Measurements from ENCODE around the gene PLEKHF1. TPM values are rescaled to one million over a fixed set of nuclear protein-coding genes. Genes with fewer than 3 reads are reported as not detected.
A peak's percentile ranks its signal among the peaks of the same experiment; 100 is the strongest.

The PLEKHF1 gene
- total and polyA plus RNA-seq, 12 donors = 7.0 to 47.9 (median 20.0) TPM

DNA sequence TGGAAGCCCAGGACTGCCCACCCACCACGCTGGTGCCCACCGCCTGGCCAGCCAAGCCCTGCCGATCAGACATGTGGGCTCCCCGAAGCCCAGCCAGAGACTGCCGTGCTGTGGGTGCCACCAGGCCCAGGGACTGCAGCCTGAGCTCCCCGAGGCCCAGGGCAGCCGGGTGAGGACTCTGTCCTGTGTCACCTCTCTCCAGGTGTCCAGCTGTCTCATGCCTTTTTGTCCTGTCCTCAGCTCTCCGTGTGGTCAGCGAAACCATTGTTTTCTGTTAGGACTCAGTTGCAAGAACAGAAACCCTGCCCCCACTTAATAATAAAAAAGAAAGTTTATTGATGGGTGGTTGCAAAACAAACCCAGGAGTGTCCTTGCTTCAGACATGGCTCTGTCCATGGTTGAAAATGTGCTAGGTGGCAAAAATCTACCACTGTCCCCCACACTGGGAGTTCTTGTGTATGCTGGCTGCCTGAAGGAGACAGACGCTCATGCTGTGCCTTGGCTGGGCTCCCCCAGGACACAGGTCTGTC, 9.9 kb downstream of the PLEKHF1 start:
- H3K4me1 ChIP-seq = peaks cover 31 to 98% (median 74%) of the 10 kb centered on the region in 9 donors
- WGBS, 2 donors = 89 to 90% methylated on average over 10 of the region's 10 CpGs
- DNase-seq (no peak), ATAC-seq (no peak)
- peak overlapping the region in 9 of 10 donors; percentile 59 to 90 (median 82) for H3K27ac ChIP-seq
- peaks cover 0 to 44% (median 26%) of the 10 kb centered on the region in 9 donors for H3K36me3 ChIP-seq
- H3K4me3 ChIP-seq = no peak overlapping the region
- H3K9me3 ChIP-seq = no peaks in the 10 kb centered on the region
- no peaks in the 10 kb centered on the region for H3K27me3 ChIP-seq
- intact Hi-C loops (cut with DNase I) = no loop called here
- TF ChIP-seq, protein P1, sequence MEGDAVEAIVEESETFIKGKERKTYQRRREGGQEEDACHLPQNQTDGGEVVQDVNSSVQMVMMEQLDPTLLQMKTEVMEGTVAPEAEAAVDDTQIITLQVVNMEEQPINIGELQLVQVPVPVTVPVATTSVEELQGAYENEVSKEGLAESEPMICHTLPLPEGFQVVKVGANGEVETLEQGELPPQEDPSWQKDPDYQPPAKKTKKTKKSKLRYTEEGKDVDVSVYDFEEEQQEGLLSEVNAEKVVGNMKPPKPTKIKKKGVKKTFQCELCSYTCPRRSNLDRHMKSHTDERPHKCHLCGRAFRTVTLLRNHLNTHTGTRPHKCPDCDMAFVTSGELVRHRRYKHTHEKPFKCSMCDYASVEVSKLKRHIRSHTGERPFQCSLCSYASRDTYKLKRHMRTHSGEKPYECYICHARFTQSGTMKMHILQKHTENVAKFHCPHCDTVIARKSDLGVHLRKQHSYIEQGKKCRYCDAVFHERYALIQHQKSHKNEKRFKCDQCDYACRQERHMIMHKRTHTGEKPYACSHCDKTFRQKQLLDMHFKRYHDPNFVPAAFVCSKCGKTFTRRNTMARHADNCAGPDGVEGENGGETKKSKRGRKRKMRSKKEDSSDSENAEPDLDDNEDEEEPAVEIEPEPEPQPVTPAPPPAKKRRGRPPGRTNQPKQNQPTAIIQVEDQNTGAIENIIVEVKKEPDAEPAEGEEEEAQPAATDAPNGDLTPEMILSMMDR (IDR thresholded peaks at IDR 0.05) = no peak

DNA sequence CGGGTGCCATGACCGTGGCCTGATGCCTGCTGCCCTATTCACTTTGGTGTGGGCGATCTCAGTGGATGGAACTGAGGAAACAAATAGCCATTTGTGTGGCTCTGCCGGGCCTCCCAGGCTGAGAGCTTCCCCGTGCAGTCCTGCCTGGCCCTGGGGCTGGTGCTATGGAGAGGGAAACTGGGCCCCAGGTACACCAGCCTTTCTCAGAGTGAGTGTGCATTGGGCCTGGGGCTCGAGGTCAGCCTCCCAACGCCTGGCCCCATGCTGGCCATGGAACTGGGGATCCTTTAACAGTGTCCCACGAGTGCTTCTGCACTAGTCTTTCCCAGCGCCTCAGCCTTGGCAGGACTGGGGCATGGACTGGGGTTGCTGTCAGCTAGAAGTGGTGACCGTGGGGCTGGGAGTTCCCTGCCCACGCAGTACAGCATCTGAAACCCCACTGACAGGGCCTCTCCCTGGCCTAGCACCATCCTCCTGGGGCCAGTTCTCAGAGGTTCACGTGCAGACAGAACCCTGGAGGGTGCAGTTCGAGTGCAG, 10.5 kb downstream of the PLEKHF1 start:
- DNase-seq (no peak), ATAC-seq (no peak)
- TF ChIP-seq, protein P1 (IDR thresholded peaks at IDR 0.05) = no peak
- Histone ChIP-seq H3K4me3 (no peak overlapping the region), H3K27ac (peak overlapping the region; percentile 59 to 91 (median 83)), H3K4me1 (peaks cover 34 to 100% (median 74%) of the 10 kb centered on the region in 9 donors), H3K36me3 (peaks cover 0 to 44% (median 26%) of the 10 kb centered on the region in 9 donors), H3K9me3 (no peaks in the 10 kb centered on the region), H3K27me3 (no peaks in the 10 kb centered on the region)
- 74 to 79% methylated on average over 13 of the region's 13 CpGs for WGBS, 2 donors
- intact Hi-C loops (cut with DNase I) = no loop called here

DNA sequence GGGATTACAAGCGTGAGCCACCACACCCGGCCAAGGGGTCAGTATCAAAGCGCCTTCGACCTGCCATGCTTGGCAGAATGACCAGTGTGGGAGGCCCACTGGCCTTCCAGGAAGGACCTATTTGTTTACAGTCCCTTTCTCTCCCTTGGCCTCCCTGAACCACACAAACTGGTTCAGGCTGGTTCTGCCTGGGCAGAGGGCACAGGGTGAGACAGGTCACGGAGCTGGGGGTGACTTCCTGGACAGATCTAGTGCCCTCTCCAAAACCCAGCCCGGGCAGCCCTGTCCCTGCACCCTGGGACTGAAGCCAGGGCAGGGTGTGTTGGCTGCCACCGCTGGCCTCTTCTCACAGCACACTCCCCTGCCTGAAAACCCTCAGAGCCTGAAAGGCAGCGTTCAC, 11.3 kb downstream of the PLEKHF1 start:
- H3K9me3 ChIP-seq = no peaks in the 10 kb centered on the region
- peak; percentile 32 to 80 (median 71) for ATAC-seq
- DNase-seq = peak; percentile 55 to 73
- H3K4me3 ChIP-seq = no peak overlapping the region
- H3K27ac ChIP-seq = peak overlapping the region; percentile 59 to 91 (median 83)
- H3K36me3 ChIP-seq = peaks cover 0 to 41% (median 26%) of the 10 kb centered on the region in 9 donors
- WGBS, 2 donors = 48 to 53% methylated on average over 7 to 8 of the region's 8 CpGs
- intact Hi-C loops (cut with DNase I) = no loop called here
- TF ChIP-seq, protein P1 (IDR thresholded peaks at IDR 0.05) = no peak
- no peaks in the 10 kb centered on the region for H3K27me3 ChIP-seq
- H3K4me1 ChIP-seq = peaks cover 34 to 100% (median 77%) of the 10 kb centered on the region in 9 donors

DNA sequence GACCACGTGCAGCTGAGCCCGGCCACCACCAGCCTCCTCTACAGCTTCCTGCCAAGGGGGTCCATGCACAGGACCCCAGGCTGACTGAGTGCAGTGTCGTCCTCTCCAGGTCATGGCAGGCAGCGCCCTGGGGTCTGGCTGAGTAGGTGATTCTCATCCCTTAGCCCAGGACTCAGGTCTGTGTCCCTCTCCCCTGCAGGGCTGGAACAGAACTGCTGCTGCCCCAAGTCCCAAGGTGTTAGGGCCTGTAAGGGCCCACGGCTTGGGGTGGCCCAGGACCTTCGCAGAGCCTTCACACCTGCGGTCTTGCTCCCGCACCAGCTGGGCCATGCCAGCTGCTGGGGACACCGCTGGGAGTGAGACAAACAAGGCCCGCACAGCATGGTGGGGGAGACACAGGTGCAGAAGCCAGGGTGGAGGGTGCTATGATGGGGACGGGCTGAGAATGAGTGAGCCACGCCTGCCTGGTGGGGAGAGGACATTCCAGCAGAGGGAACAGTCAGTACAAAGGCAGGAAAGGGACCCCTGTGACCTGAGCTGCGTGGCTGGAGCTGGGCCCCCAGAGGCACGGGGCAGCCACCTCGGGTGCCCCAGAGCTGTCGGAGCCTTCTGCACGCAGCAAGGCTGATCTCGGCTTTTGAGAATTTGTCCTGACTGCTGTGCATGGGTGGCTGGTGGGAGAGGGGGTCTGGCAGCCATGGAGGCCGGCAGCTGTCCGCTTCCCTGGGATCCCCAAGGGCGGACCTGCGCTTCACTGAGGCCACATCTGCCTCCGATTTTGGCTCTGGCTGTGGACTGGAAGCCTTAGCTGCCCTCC, 11.9 kb downstream of the PLEKHF1 start:
- ATAC-seq = peak in 4 of 8 donors; percentile 1 to 6 (median 4)
- TF ChIP-seq, protein P1 (IDR thresholded peaks at IDR 0.05) = no peak

More for the DNA sequence above, 11.9 kb downstream of the PLEKHF1 start:
- Histone ChIP-seq H3K27me3 (no peaks in the 10 kb centered on the region), H3K27ac (peak overlapping the region; percentile 59 to 91 (median 83)), H3K36me3 (peaks cover 0 to 41% (median 26%) of the 10 kb centered on the region in 9 donors), H3K4me1 (peaks cover 38 to 100% (median 77%) of the 10 kb centered on the region in 9 donors), H3K4me3 (no peak overlapping the region), H3K9me3 (no peaks in the 10 kb centered on the region)
- DNase-seq = no peak
- WGBS, 2 donors = 74 to 76% methylated on average over 23 of the region's 23 CpGs
- intact Hi-C loops (cut with DNase I) = no loop called here
